ENCODE data around the gene DNTT. TPM values are rescaled to one million over a fixed set of nuclear protein-coding genes. Genes with fewer than 3 reads are reported as not detected.
A peak's percentile ranks its signal among the peaks of the same experiment; 100 is the strongest.

The DNTT gene
- total and polyA plus RNA-seq, 3 donors from 2014 or later, result 0.31 to 0.94 TPM; not detected in 1

DNA sequence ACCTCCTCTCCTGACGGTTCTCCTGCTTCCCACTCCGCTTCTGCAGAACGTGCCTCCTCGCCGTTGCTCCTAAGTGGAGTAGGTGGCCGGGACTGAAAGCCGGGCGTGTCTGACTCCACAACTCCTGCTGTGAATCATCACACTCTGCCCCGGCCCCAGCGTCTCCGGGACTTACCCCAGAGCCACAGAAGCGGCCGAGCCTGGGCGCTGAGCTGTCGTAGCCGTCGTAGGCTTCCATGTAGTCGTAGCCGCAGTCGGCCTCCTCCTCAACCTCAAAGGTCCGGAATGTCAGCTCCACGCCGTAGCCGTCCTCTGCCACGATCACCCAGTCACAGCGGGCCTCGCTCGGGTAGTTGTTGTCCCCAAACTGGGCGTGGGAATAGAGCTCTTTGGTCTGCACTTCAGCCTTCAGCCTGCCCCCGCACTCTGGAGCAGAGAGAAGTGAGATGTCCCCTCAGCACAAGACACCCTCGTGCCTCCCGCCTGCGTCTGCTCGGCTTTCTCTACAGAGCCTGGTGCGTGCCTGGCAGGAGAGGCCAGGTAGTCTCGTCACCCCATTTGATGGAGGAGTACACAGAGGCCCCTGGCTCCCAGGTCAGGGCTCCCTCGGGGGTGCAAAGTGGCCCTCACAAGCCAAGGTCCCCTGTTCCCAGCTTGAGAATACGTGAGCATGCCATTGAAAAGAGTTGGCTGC lies 65.8 kb downstream of the DNTT start:
- H3K27ac ChIP-seq, result no peak overlapping the region
- H3K4me1 ChIP-seq, result no peaks in the 10 kb centered on the region
- TF ChIP-seq, protein P1, sequence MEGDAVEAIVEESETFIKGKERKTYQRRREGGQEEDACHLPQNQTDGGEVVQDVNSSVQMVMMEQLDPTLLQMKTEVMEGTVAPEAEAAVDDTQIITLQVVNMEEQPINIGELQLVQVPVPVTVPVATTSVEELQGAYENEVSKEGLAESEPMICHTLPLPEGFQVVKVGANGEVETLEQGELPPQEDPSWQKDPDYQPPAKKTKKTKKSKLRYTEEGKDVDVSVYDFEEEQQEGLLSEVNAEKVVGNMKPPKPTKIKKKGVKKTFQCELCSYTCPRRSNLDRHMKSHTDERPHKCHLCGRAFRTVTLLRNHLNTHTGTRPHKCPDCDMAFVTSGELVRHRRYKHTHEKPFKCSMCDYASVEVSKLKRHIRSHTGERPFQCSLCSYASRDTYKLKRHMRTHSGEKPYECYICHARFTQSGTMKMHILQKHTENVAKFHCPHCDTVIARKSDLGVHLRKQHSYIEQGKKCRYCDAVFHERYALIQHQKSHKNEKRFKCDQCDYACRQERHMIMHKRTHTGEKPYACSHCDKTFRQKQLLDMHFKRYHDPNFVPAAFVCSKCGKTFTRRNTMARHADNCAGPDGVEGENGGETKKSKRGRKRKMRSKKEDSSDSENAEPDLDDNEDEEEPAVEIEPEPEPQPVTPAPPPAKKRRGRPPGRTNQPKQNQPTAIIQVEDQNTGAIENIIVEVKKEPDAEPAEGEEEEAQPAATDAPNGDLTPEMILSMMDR (IDR thresholded peaks at IDR 0.05), result no peak
- TF ChIP-seq POLR2A (IDR thresholded peaks at IDR 0.05), result no peak
- intact Hi-C loops (cut with DNase I; ENCODE audit: low total_unique reads), result no loop called here
- H3K9me3 ChIP-seq, result no peaks in the 10 kb centered on the region
- H3K4me3 ChIP-seq, result peak overlapping the region in 1 of 2 donors; percentile 33
- no peaks in the 10 kb centered on the region for H3K36me3 ChIP-seq (ENCODE audit: low read depth, missing control alignments)
- no peak for DNase-seq
- 56 to 79% methylated on average over 28 to 38 of the region's 38 CpGs for WGBS, 2 donors
- no peaks in the 10 kb centered on the region for H3K27me3 ChIP-seq

DNA sequence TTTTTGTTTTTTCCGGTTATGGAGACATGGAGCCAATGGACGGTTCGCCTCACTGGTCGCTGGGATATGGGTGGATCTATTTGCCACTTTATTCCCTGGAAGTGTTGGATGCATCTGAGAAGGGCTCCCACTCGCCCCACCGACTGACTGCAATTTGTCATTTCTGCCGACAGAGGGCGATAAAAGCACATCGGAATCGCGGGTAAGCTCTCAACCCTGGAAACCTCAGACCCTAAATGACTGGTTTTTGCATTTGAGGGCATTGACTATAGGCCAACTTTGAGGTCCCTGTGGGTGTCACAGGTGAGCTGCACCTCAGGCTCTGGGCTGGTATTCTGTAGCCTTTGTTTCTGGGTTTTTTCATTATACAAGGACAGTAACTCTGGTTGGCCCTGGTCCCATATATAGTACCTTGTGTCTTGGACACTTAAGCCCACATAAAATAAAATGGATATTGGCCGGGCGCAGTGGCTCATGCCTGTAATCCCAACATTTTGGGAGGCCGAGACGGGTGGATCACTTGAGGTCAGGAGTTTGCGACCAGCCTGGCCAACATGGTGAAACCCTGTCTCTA lies 66.4 kb downstream of the DNTT start:
- TF ChIP-seq, protein P1 (IDR thresholded peaks at IDR 0.05), result peak in 2 of 3 experiments; percentile 67 to 79
- TF ChIP-seq POLR2A (IDR thresholded peaks at IDR 0.05), result no peak
- Histone ChIP-seq H3K27me3 (no peaks in the 10 kb centered on the region), H3K9me3 (no peaks in the 10 kb centered on the region), H3K27ac (no peak overlapping the region), H3K4me1 (no peaks in the 10 kb centered on the region), H3K4me3 (peak overlapping the region in 1 of 2 donors; percentile 33), H3K36me3 (ENCODE audit: low read depth, missing control alignments) (no peaks in the 10 kb centered on the region)
- peak; percentile 63 for DNase-seq
- WGBS, 2 donors, result 36 to 44% methylated on average over 12 to 16 of the region's 16 CpGs
- intact Hi-C loops (cut with DNase I; ENCODE audit: low total_unique reads), result no loop called here

- 85 to 92% methylated on average over 8 to 11 of the region's 11 CpGs for WGBS, 2 donors
- Histone ChIP-seq H3K9me3 (no peaks in the 10 kb centered on the region), H3K4me3 (no peak overlapping the region), H3K27ac (no peak overlapping the region), H3K4me1 (no peaks in the 10 kb centered on the region), H3K27me3 (no peaks in the 10 kb centered on the region), H3K36me3 (ENCODE audit: low read depth, missing control alignments) (no peaks in the 10 kb centered on the region)
- no peak for TF ChIP-seq POLR2A (IDR thresholded peaks at IDR 0.05)
- TF ChIP-seq, protein P1 (IDR thresholded peaks at IDR 0.05), result no peak
- no peak for DNase-seq
- intact Hi-C loops (cut with DNase I; ENCODE audit: low total_unique reads), result no loop called here
These were observed 67.1 kb downstream of the DNTT start for GRCh38 chr10:96371356-96371755.

DNA sequence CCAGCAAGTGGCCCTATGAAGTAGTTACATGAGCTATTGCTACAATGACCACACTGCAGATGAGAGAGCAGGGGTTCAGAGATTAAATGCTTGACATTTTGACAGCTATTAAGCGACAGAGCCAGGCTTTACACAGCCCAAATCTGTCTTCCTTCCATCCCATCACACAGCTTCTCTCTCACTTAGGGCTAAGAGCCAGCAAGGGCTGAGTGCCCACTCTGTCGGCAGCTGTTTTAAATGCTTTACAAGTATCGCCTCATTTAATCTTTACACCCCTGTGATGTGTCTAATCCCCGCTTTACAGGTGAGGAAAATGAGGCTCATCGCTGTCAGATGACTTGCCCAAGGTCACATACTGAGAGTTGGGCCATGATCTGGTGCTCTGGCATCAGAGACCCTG lies 69.8 kb downstream of the DNTT start:
- H3K27me3 ChIP-seq, result no peaks in the 10 kb centered on the region
- TF ChIP-seq, protein P1 (IDR thresholded peaks at IDR 0.05), result no peak
- no peak for TF ChIP-seq POLR2A (IDR thresholded peaks at IDR 0.05)
- intact Hi-C loops (cut with DNase I; ENCODE audit: low total_unique reads), result no loop called here
- H3K4me3 ChIP-seq, result no peak overlapping the region
- 89 to 94% methylated on average over 5 of the region's 5 CpGs for WGBS, 2 donors
- DNase-seq, result no peak
- H3K27ac ChIP-seq, result no peak overlapping the region
- no peaks in the 10 kb centered on the region for H3K36me3 ChIP-seq (ENCODE audit: low read depth, missing control alignments)
- no peaks in the 10 kb centered on the region for H3K9me3 ChIP-seq
- H3K4me1 ChIP-seq, result no peaks in the 10 kb centered on the region

DNA sequence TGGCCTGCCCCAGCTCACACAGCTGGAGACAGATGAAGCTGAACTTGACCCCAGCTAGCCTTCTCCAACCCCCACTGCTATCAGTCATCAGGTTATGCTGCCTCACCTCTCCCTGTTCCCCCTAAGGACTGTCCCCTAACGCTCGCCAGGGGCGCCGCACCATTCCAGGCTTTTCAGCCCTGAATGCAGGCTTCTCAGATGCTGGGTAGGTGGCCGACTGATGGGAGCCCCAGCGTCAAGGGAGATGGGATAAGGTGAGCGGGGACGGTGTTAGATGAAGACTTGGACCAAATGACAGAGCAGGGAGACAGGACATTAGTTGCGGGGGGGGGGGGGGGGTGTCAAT lies 70.4 kb downstream of the DNTT start:
- intact Hi-C loops (cut with DNase I; ENCODE audit: low total_unique reads), result no loop called here
- DNase-seq, result no peak
- no peaks in the 10 kb centered on the region for H3K36me3 ChIP-seq (ENCODE audit: low read depth, missing control alignments)
- H3K27me3 ChIP-seq, result no peaks in the 10 kb centered on the region
- TF ChIP-seq, protein P1 (IDR thresholded peaks at IDR 0.05), result no peak
- TF ChIP-seq POLR2A (IDR thresholded peaks at IDR 0.05), result no peak
- H3K4me1 ChIP-seq, result no peaks in the 10 kb centered on the region
- no peaks in the 10 kb centered on the region for H3K9me3 ChIP-seq
- H3K27ac ChIP-seq, result no peak overlapping the region
- peak overlapping the region in 1 of 2 donors; percentile 53 for H3K4me3 ChIP-seq
- 10 to 26% methylated on average over 9 of the region's 9 CpGs for WGBS, 2 donors

Measured in testis (tissue), 3 donors.